Tibial nerve (tissue), 4 donors: ENCODE measurements around the gene NRK. TPM values are rescaled to one million over a fixed set of nuclear protein-coding genes. Genes with fewer than 3 reads are reported as not detected.

Experiments used
- DNase-seq, 2 donors: peaks; one replicate each; pipeline ENCODE4 v3.0.0-alpha.2; 2019; ENCODE audit warnings: low spot score in 2 of 2
- H3K27ac ChIP-seq, 4 donors: fragments of 200-600 bp; sonication (generic) in 3 of 4; one replicate each; pipeline ENCODE4 v1.5.1; 2017 to 2019; ENCODE audit warnings: mild to moderate bottlenecking in 1 of 4
- H3K27me3 ChIP-seq, 2 donors: fragments of 200-600 bp; sonication (generic) in 1 of 2; one replicate each; pipeline versions ENCODE4 v1.5.1 to v1.6.0; 2017 to 2019
- H3K36me3 ChIP-seq, 3 donors: fragments of 200-600 bp; sonication (generic); one replicate each; pipeline ENCODE4 v1.5.1; 2018 to 2019
- H3K4me1 ChIP-seq, 4 donors: fragments of 200-600 bp; sonication (generic) in 3 of 4; one replicate each; pipeline ENCODE4 v1.5.1; 2017 to 2019
- H3K4me3 ChIP-seq, 4 donors: fragments of 200-600 bp; sonication (generic) in 3 of 4; one replicate each; pipeline ENCODE4 v1.5.1; 2017 to 2019; ENCODE audit warnings: mild to moderate bottlenecking in 1 of 4, moderate library complexity in 1 of 4
- H3K9me3 ChIP-seq, 4 donors: fragments of 200-600 bp; sonication (generic) in 3 of 4; one replicate each; pipeline ENCODE4 v1.5.1; 2017 to 2019
- EP300 ChIP-seq, 2 donors: sonication (generic); formaldehyde crosslinking; IDR thresholded peaks; one replicate each; pipeline ENCODE4 v1.6.1; 2017; ENCODE audit warnings: antibody characterized with exemption in 2 of 2, mild to moderate bottlenecking in 1 of 2
- POLR2A ChIP-seq, 2 donors: fragments of 450-650 bp; IDR thresholded peaks; one replicate each; pipeline ENCODE4 v1.6.1; 2017; ENCODE audit warnings: antibody characterized with exemption in 2 of 2, mild to moderate bottlenecking in 2 of 2, moderate library complexity in 2 of 2
- WGBS, 2 donors: methylation state at CpG; one replicate each; pipeline ENCODE4 v1.1.5; 2018; 5-methylcytosine and 5-hydroxymethylcytosine counted together
- total RNA-seq, 4 donors: library from RNA; depleted of rRNA; stranded (reverse); fragments of >200 nt; gene quantifications; one replicate each; pipeline ENCODE4 v1.1.0, GENCODE V29; 2016
- TF ChIP-seq, protein P1 (sequence below), 5 experiments: fragments of 200-600 bp in 3 of 5; fragments of 450-650 bp in 2 of 5; sonication (generic) in 3 of 5; IDR thresholded peaks; one replicate each; pipeline ENCODE4 v1.5.1; 2016 to 2019; ENCODE audit warnings: antibody characterized with exemption in 5 of 5, mild to moderate bottlenecking in 3 of 5, moderate library complexity in 2 of 5

The NRK gene
- total RNA-seq, 4 donors from 2014 or later: under 0.01 to 0.63 (median 0.30) TPM

DNA sequence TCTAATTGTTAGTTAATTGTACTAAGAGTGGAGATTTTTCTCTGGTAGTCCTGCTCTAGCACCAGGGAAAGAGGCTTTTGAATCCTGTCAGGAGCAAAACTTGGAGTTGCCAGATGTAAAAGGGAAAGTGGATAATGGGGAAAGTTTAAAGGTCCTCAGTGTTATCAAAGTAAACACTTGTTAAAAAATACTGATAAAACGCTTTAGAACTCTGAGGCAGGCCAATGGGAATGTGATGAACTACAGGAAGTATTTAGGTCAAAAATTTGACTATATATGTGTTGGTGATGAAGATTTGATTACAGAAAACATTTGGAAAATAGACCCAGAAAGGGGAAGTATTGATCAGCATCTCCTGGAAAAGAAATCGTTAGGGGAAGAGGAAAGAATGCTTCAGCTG lies 183.3 kb downstream of the NRK start:
- WGBS, 2 donors: 47 to 63% methylated on average over 2 of the region's 2 CpGs
- no peak for DNase-seq
- TF ChIP-seq, protein P1, sequence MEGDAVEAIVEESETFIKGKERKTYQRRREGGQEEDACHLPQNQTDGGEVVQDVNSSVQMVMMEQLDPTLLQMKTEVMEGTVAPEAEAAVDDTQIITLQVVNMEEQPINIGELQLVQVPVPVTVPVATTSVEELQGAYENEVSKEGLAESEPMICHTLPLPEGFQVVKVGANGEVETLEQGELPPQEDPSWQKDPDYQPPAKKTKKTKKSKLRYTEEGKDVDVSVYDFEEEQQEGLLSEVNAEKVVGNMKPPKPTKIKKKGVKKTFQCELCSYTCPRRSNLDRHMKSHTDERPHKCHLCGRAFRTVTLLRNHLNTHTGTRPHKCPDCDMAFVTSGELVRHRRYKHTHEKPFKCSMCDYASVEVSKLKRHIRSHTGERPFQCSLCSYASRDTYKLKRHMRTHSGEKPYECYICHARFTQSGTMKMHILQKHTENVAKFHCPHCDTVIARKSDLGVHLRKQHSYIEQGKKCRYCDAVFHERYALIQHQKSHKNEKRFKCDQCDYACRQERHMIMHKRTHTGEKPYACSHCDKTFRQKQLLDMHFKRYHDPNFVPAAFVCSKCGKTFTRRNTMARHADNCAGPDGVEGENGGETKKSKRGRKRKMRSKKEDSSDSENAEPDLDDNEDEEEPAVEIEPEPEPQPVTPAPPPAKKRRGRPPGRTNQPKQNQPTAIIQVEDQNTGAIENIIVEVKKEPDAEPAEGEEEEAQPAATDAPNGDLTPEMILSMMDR (IDR thresholded peaks at IDR 0.05): no peak
- Histone ChIP-seq H3K36me3 (no peaks in the 10 kb centered on the region), H3K4me1 (no peaks in the 10 kb centered on the region), H3K27me3 (no peaks in the 10 kb centered on the region), H3K4me3 (no peak overlapping the region), H3K9me3 (peaks cover 0 to 5% (median 0%) of the 10 kb centered on the region in 4 donors), H3K27ac (no peak overlapping the region)

DNA sequence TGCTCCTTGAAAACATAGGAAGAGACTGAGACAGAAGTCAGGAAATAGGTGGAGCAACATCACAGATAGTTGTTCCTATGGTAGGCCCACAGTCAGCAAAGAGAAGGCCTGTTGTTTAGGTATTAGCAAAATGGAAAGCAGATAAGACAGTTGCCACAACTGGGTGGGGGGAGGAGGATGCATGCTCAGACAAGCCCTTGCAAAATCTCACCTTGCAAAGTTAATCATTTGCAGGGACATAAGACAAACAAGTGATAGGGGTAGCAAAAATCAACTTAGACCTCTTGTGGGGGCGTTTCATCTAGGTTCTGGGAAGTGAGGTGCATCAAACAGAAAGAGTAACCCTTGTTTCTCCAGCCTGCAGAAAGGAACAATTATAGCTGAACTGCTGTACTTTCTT lies 185.5 kb downstream of the NRK start:
- DNase-seq: no peak
- H3K36me3 ChIP-seq: no peaks in the 10 kb centered on the region
- no peak overlapping the region for H3K4me3 ChIP-seq
- TF ChIP-seq POLR2A (IDR thresholded peaks at IDR 0.05) (no peak), EP300 (IDR thresholded peaks at IDR 0.05) (no peak)
- TF ChIP-seq, protein P1 (IDR thresholded peaks at IDR 0.05): no peak
- H3K27me3 ChIP-seq: no peaks in the 10 kb centered on the region
- H3K4me1 ChIP-seq: no peaks in the 10 kb centered on the region
- H3K27ac ChIP-seq: no peak overlapping the region
- WGBS, 2 donors: 24 to 33% methylated on average over 1 of the region's 1 CpG
- peaks cover 0 to 5% (median 0%) of the 10 kb centered on the region in 4 donors for H3K9me3 ChIP-seq

Other genes starting within 250 kb of the NRK start
- not detected for gene SERPINA7, start 216.2 kb downstream of the NRK start, total RNA-seq